HAP-1 (cell line): ENCODE results near the gene ETV3.

Source experiments
- DNase-seq, 2 experiments: peaks; one replicate each; pipeline ENCODE4 v3.0.0-alpha.2; 2016 to 2020; ENCODE audit warnings: low spot score in 2 of 2
- H3K27me3 ChIP-seq: fragments of 250-450 bp; sonication (Bioruptor Pico); 2 replicates; pipeline ENCODE4 v1.5.1; 2020; ENCODE audit warnings: low read depth, mild to moderate bottlenecking, moderate library complexity
- H3K36me3 ChIP-seq: fragments of 250-450 bp; sonication (Bioruptor Pico); replicated peaks from 2 replicates; pipeline ENCODE4 v1.5.1; 2020; ENCODE audit warnings: mild to moderate bottlenecking
- H3K4me1 ChIP-seq: fragments of 250-450 bp; sonication (Bioruptor Pico); 2 replicates; pipeline ENCODE4 v1.5.1; 2020; ENCODE audit warnings: mild to moderate bottlenecking
- H3K4me3 ChIP-seq: fragments of 250-450 bp; sonication (Bioruptor Pico); 2 replicates; pipeline ENCODE4 v1.5.1; 2020; ENCODE audit warnings: mild to moderate bottlenecking, moderate library complexity
- H3K9me3 ChIP-seq: fragments of 250-450 bp; sonication (Bioruptor Pico); 2 replicates; pipeline ENCODE4 v1.5.1; 2020; ENCODE audit warnings: mild to moderate bottlenecking, moderate library complexity
- in situ Hi-C: fragments of 300-500 bp; cut with MboI; formaldehyde crosslinking; loops from 3 replicates; pipeline ENCODE4 v1.14.3; 2020; ENCODE audit warnings: low sequenced_read_pairs, inconsistent platforms, mixed read lengths

ETV3 gene

DNA sequence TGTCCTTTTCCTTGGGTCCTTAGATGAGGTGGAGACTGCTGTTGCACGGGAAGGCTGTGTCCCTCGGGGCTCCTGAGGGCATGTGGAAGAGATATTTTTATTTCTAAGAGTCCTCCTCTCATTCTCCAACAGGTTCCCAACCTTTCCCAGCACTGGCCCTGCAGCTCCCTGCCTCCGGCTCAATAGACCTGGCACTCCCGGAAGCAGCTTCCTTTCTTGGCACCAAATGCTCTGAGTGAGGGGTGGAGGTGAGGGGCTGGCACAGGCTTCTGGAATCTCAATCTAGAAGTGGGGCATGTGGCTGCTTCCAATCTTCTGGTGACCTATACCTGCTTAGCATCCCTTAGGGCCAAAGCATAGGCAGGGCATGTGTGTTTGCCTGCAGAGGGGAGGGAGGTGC, 43.1 kb downstream of the ETV3 start:
- H3K4me1 ChIP-seq, result peaks cover 2% of the 10 kb centered on the region
- H3K9me3 ChIP-seq, result no peaks in the 10 kb centered on the region
- no peaks in the 10 kb centered on the region for H3K36me3 ChIP-seq
- in situ Hi-C loops, result no loop called here
- DNase-seq, result no peak
- H3K4me3 ChIP-seq, result no peak overlapping the region
- H3K27me3 ChIP-seq, result no peaks in the 10 kb centered on the region

DNA sequence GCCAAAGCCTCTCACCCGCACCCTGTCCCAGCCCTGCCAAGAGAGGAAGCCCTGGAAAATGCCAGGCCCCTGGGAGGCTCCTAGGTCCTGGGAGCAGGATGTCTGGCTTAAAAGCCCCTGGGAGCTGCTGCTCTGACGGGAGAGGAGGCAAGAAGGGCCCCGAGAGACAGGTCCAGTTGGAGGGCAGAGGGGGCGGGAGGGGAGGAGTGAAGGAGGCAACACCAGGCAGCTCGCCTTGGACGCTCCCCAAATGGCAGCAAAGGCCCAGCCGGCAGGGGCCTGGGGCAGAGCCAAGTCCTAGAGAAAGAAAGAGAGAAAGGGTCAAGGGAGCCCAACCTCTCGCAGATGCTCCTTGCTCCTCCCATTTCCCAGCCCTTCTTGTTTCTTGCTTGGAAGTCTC, 45.4 kb downstream of the ETV3 start:
- in situ Hi-C loops, result loop anchor here (5.0 kb wide), 1 partner anchor 59 kb away; no protein-coding TSS in a partner anchor
- no peak for DNase-seq
- Histone ChIP-seq H3K9me3 (no peaks in the 10 kb centered on the region), H3K27me3 (no peaks in the 10 kb centered on the region), H3K36me3 (no peaks in the 10 kb centered on the region), H3K4me1 (peaks cover 2% of the 10 kb centered on the region), H3K4me3 (no peak overlapping the region)

DNA sequence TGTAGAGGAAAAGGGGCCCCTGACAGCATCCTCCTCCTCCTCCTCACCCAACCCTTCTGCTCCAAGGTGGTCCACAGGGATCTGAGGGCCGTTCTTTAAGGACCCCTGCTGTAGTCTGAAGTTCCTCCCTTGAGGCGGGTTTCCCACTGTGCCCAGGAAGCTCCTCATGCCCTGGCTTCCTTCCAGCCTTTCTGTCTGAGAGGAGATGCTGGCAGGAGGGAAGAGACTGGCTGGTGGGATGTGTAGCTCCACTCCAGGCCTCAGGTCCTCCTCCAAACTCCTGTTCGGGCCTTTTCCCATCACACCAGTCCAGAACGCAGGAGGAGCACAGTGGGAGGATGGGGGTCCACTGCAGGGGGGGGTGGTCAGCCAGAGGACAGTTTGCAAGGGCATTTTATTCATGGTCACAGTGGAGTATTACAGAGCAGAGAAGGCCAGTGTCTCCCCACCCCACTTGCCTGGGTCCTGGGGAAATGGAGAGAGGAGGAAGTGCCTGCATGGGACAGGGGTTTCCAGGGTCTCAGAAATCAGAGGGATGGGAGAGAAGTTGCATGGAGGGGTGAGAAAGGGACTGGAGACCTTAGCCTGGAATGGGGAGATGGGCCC, 46.4 kb downstream of the ETV3 start:
- Histone ChIP-seq H3K4me1 (peaks cover 2% of the 10 kb centered on the region), H3K27me3 (no peaks in the 10 kb centered on the region), H3K4me3 (no peak overlapping the region), H3K9me3 (no peaks in the 10 kb centered on the region), H3K36me3 (no peaks in the 10 kb centered on the region)
- in situ Hi-C loops, result loop anchor here (5.0 kb wide), 1 partner anchor 61 kb away; no protein-coding TSS in a partner anchor
- no peak for DNase-seq

DNA sequence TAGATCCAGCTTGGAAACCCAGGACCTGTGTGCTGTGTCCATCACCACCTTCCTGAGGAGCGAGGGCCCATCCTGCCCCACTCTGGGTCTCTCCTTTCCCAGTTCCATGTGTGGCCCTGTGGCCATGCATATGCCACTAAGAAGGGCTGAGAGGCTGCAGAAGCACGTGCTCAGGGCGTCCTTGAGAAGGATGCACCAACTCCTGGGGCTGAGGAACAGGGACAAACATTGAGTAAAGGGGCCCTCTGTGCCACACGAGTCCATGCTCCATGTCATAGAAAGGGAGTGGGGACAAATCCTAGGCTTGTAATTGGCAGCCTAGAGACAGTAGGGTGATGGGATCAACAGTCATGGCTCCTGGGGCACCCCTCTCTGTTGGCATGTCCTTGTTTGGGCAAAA, 47.0 kb downstream of the ETV3 start:
- in situ Hi-C loops, result loop anchor here (5.0 kb wide), 1 partner anchor 61 kb away; no protein-coding TSS in a partner anchor
- no peak for DNase-seq
- Histone ChIP-seq H3K9me3 (no peaks in the 10 kb centered on the region), H3K4me3 (no peak overlapping the region), H3K4me1 (peaks cover 2% of the 10 kb centered on the region), H3K36me3 (no peaks in the 10 kb centered on the region), H3K27me3 (no peaks in the 10 kb centered on the region)

DNA sequence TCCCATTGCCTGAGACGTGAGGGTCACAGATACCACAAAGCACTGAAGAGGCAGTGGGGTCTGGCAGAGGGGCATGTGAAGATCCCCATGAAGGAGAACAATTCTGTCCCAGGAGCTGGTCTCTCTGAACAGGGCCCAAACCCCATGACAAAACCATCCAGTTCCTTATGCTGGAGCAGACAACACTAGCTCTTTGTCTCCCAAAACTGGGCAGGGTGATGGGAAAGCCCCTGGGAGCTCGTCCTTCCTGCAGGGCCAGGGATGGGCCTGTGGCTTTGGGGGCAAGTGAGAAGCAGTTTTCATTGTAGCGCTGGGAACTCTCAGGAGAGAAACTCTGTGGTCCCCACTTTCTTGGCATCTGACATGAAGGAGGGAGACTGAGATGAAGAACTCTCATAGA, 47.4 kb downstream of the ETV3 start:
- Histone ChIP-seq H3K4me3 (no peak overlapping the region), H3K4me1 (peaks cover 2% of the 10 kb centered on the region), H3K9me3 (no peaks in the 10 kb centered on the region), H3K27me3 (no peaks in the 10 kb centered on the region), H3K36me3 (no peaks in the 10 kb centered on the region)
- no peak for DNase-seq
- in situ Hi-C loops, result loop anchor here (5.0 kb wide), 1 partner anchor 62 kb away; no protein-coding TSS in a partner anchor

DNA sequence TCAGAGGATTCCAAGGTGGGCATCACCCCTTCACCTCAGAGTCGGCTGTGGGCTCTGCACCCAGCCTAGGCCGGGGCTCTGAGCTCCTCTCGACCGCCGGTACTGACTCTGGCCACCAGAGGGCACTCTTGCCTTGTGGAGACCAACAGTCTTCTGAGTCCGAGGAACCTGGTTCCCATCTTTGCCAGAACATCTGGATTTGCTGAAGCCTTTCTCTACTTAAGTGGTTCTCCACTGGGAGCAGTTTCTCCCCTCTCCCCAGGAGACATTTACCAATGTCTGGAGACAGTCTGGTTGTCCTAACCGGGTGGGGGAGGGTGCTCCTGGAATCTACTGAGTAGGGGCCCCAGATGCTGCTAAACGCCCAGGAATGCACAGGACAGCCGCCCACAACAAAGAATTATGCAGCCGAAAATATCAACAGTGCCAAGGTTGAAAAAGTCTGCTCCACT, 48.0 kb downstream of the ETV3 start:
- Histone ChIP-seq H3K36me3 (no peaks in the 10 kb centered on the region), H3K4me3 (no peak overlapping the region), H3K9me3 (no peaks in the 10 kb centered on the region), H3K27me3 (no peaks in the 10 kb centered on the region), H3K4me1 (peaks cover 2% of the 10 kb centered on the region)
- DNase-seq, result peak; percentile 68 to 94
- in situ Hi-C loops, result loop anchor here (5.0 kb wide), 1 partner anchor 62 kb away; no protein-coding TSS in a partner anchor

DNA sequence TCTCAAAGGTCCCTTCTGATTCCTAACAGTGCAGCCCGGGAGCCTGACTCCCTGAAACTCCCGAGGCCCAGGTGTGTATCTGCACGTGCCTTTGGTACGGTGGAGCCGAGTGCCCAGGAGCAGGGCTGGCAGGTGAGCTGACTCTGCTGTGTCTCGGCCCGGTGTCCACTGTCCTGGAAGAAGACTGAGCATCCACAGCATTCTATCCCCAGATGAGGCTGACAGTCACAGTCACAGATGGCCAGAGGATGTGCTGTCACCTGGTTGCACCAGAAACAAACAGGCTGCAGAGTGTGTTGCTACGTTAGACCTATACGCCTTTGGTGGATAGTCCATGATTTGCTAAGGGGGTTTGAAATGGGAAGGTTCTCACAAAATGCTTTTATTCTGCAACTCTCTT, 48.4 kb downstream of the ETV3 start:
- no peaks in the 10 kb centered on the region for H3K27me3 ChIP-seq
- H3K36me3 ChIP-seq, result no peaks in the 10 kb centered on the region
- no peak overlapping the region for H3K4me3 ChIP-seq
- peaks cover 2% of the 10 kb centered on the region for H3K4me1 ChIP-seq
- DNase-seq, result no peak
- in situ Hi-C loops, result loop anchor here (5.0 kb wide), 1 partner anchor 63 kb away; no protein-coding TSS in a partner anchor
- no peaks in the 10 kb centered on the region for H3K9me3 ChIP-seq

DNA sequence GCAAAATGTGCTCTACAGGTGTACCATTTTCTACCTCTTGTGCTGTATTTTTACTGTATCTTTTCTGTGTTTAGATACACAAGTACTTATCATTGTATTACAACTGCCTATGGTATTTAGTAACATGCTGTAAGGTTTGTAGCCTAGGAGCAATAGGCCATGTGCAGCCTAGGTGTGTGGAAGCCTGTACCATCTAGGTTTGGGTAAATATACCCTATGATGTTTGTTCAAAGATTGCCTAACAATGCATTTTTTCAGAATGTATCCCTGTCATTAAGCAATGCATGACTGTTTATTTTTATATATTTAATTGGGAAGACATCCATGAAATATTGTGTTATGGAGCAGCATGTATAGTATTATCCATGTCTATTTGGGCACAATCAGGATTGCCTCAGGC, 49.6 kb downstream of the ETV3 start:
- in situ Hi-C loops, result no loop called here
- no peaks in the 10 kb centered on the region for H3K27me3 ChIP-seq

DNA sequence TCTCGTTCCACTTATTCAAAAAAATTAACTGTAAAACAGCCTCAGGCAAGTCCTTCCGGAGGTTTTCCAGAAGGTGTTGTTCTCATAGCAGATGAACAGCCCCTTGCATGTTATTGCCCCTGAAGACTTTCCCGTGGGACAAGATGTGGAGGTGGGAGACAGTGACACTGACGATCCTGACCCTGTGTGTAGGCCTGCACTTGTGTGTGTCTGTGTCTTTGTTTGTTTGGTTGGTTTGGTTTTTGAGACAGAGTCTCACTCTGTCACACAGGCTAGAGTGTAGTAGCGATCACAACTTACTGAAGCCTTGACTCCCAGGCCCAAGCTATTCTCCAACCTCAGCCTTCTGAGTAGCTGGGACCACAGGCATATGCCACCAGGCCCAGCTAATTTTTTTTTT, 51.2 kb downstream of the ETV3 start:
- no peaks in the 10 kb centered on the region for H3K36me3 ChIP-seq
- H3K9me3 ChIP-seq, result no peaks in the 10 kb centered on the region
- H3K27me3 ChIP-seq, result no peaks in the 10 kb centered on the region
- H3K4me3 ChIP-seq, result no peak overlapping the region
- DNase-seq, result no peak
- in situ Hi-C loops, result no loop called here
- peaks cover 2% of the 10 kb centered on the region; the same call in 1 of the 2 replicates for H3K4me1 ChIP-seq

More for the DNA sequence above, 49.6 kb downstream of the ETV3 start:
- DNase-seq, result no peak
- Histone ChIP-seq H3K9me3 (no peaks in the 10 kb centered on the region), H3K4me1 (peaks cover 2% of the 10 kb centered on the region; the same call in 1 of the 2 replicates), H3K36me3 (no peaks in the 10 kb centered on the region), H3K4me3 (no peak overlapping the region)

DNA sequence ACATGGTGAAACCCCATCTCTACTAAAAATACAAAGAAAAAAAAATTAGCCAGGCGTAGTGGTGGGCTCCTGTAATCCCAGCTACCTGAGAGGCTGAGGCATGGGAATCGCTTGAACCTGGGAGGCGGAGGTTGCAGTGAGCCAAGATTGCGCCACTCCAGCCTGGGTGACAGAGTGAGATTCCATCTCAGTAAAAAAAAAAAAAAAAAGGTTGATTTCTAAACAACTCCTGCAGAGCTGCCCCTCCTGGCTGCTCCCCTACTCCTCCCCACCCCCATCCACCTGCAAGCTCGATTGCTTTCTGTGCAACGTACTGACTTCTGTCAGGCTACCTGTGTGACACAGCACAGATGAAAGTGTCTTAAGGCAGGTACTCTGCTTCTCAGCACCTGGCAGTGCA, 51.9 kb downstream of the ETV3 start:
- no peak for DNase-seq
- in situ Hi-C loops, result no loop called here
- no peak overlapping the region for H3K4me3 ChIP-seq
- H3K9me3 ChIP-seq, result no peaks in the 10 kb centered on the region
- no peaks in the 10 kb centered on the region for H3K36me3 ChIP-seq
- peaks cover 2% of the 10 kb centered on the region; the same call in 1 of the 2 replicates for H3K4me1 ChIP-seq
- H3K27me3 ChIP-seq, result no peaks in the 10 kb centered on the region

DNA sequence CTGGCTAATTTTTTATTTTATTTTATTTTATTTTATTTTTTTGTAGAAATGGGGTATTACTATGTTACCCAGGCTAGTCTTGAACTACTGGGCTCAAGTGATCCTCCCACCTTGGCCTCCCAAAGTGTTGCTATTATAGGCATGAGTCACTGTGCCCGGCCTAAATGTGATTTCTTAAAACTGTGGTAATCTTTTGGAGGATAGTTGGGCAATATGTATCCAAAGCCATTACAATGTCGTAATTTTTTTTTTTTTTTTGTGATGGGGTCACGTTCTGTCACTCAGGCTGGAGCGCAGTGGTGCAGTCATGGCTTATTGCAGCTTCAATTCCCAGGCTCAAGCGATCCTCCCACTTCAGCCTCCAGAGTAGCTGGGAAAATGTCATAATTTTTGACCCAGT, 52.8 kb downstream of the ETV3 start:
- Histone ChIP-seq H3K4me1 (peaks cover 2% of the 10 kb centered on the region; the same call in 1 of the 2 replicates), H3K27me3 (no peaks in the 10 kb centered on the region), H3K4me3 (no peak overlapping the region), H3K36me3 (no peaks in the 10 kb centered on the region), H3K9me3 (no peaks in the 10 kb centered on the region)
- DNase-seq, result no peak
- in situ Hi-C loops, result no loop called here

DNA sequence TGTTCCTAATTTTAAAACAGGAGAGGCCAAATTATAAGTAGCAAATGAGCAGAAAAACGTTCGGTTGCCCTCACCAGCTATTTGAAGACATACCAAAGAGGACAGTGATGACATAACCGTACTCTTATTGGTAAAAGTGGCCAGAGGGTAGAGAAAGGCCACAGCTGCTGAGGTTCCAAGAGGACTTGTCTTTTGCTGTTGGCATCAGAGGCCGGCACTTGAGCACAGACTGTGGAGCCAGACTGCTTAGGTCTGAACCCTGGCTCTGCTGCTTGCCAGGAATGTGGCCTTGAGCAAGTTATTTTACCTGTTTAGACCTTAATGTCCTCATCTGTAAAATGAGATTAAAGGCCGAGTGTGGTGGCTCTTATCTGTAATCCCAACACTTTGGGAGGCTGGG, 53.5 kb downstream of the ETV3 start:
- DNase-seq, result no peak
- no peak overlapping the region for H3K4me3 ChIP-seq
- no peaks in the 10 kb centered on the region for H3K9me3 ChIP-seq
- H3K36me3 ChIP-seq, result no peaks in the 10 kb centered on the region
- in situ Hi-C loops, result no loop called here
- no peaks in the 10 kb centered on the region for H3K27me3 ChIP-seq
- H3K4me1 ChIP-seq, result no peaks in the 10 kb centered on the region

DNA sequence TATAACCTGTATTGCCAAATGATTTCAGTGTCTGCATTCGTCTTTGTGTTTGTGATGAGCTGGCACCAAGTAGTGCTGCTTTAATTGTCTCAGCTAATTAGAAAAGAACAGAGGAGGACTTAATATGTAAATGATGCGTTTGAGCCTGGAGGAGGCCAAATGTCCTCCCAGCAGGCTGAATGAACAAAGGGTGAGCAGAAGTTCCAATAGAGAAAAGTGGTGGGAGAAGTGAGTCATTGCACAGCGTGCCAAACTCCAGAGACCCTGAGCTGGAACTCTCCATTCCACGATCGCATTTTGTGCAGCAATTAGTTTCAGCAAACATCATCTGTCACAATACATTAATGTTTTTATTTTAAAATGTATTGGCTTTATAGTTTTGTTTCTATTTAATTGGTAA, 56.5 kb downstream of the ETV3 start:
- no peaks in the 10 kb centered on the region for H3K9me3 ChIP-seq
- no peaks in the 10 kb centered on the region for H3K36me3 ChIP-seq
- in situ Hi-C loops, result no loop called here
- DNase-seq, result no peak
- no peak overlapping the region for H3K4me3 ChIP-seq
- H3K4me1 ChIP-seq, result no peaks in the 10 kb centered on the region
- H3K27me3 ChIP-seq, result no peaks in the 10 kb centered on the region

DNA sequence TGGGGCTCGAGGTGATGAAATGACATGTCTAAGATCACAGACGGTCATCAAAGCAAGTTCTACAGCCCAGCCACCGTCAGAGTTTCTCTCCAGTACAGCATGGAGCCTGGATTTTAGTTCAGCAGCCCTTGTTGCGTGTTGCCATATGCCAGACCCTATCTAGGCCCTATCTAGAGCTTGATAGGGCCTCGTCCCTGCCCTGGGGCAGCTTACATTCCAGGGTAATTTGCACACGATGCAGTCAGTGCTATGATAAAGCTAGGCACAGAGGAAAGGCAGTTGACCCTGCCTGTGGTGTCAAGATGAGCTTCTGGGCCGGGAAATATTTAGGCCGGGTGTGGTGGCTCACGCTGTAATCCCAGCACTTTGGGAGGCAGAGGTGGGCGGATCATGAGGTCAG, 57.5 kb downstream of the ETV3 start:
- H3K36me3 ChIP-seq, result no peaks in the 10 kb centered on the region
- H3K4me1 ChIP-seq, result no peaks in the 10 kb centered on the region
- H3K27me3 ChIP-seq, result no peaks in the 10 kb centered on the region; the same call in 1 of the 2 replicates
- no peaks in the 10 kb centered on the region for H3K9me3 ChIP-seq
- H3K4me3 ChIP-seq, result no peak overlapping the region
- no peak for DNase-seq
- in situ Hi-C loops, result no loop called here
